GM12892 (cell line): ENCODE data around the gene NR4A1.

Source experiments
- POLR2A ChIP-seq: IDR thresholded peaks from 2 replicates; pipeline ENCODE4 v1.6.1; 2011; ENCODE audit warnings: low read depth, low read length, control low read depth
- POLR2AphosphoS5 ChIP-seq: IDR thresholded peaks from 2 replicates; pipeline ENCODE4 v1.6.1; 2011; ENCODE audit warnings: low read depth, low read length, control low read depth
- TAF1 ChIP-seq: IDR thresholded peaks from 2 replicates; pipeline ENCODE4 v1.6.1; 2011; ENCODE audit warnings: low read depth, mild to moderate bottlenecking, control low read depth, low read length, borderline replicate concordance

DNA sequence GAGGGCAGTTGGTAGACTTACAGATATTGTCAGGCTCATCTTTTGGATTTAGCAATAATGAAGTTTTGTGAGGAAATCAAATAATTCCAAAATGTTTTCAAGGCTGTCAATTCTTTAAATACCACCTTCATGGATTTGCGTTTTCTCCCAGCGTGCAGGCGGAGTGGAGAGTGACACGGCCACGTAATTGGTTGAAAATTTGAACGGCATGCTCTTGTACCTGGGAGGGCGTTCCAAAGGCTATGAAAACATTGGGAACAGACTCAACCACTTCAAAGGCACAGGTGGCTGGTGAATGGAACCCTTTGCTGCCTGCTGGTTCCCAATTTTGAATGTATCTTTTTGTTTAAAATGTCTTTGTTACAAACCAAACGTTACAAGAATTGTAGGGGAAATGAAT lies 40.6 kb downstream of the NR4A1 start:
- TF ChIP-seq POLR2A (no peak), POLR2AphosphoS5 (no peak), TAF1 (no peak)
